ENCODE results near the gene DENND4C. TPM values are rescaled to one million over a fixed set of nuclear protein-coding genes. Genes with fewer than 3 reads are reported as not detected.
A peak's percentile ranks its signal among the peaks of the same experiment; 100 is the strongest.

The DENND4C gene
- total and polyA plus RNA-seq, 2 of the 4 experiments (the other 2 are of a cell fraction), result 9.0 to 32.6 TPM

- CTCF ChIA-PET, result no interaction called here
- Histone ChIP-seq H4K91ac (ENCODE audit: insufficient read depth, low read depth, low read length) (no peak within 1 kb of the TSS), H2AFZ (replicated peaks; ENCODE audit: low read length, poor library complexity) (peak within 1 kb of the TSS; percentile 93), H4K20me1 (ENCODE audit: insufficient read depth, low read length) (no peaks in the 10 kb centered on the region), H3K36me3 (ENCODE audit: control insufficient read depth, insufficient read depth, low read length) (no peaks in the 10 kb centered on the region), H3K27me3 (ENCODE audit: control insufficient read depth, insufficient read depth, low read length) (no peaks in the 10 kb centered on the region), H3K14ac (replicated peaks; ENCODE audit: low read depth, low read length) (0 out of 2 replicates have a peak within 1 kb of the TSS, but pooled peaks have one; percentile 27), H3K9ac (ENCODE audit: low read depth, low read length) (peak within 1 kb of the TSS; percentile 53), H3K23ac (ENCODE audit: low read depth, low read length) (peak within 1 kb of the TSS; percentile 82; the same call in 1 of the 2 replicates), H3K56ac (ENCODE audit: extremely low read depth, insufficient read depth, low read length) (no peak within 1 kb of the TSS), H2BK5ac (ENCODE audit: low read depth, low read length, poor library complexity, severe bottlenecking) (peak within 1 kb of the TSS; percentile 14), H2BK20ac (ENCODE audit: low read depth, low read length) (no peak within 1 kb of the TSS), H3K4me3 (ENCODE audit: insufficient read depth, low read depth, low read length) (peak within 1 kb of the TSS; percentile 84), H2BK15ac (ENCODE audit: low read depth, low read length) (no peak within 1 kb of the TSS), H3K18ac (ENCODE audit: low read depth, low read length) (no peak within 1 kb of the TSS), H3K4me1 (ENCODE audit: control insufficient read depth, insufficient read depth, low read length) (no peaks in the 10 kb centered on the region), H3K4ac (ENCODE audit: low read depth, low read length) (peak within 1 kb of the TSS; percentile 47; the same call in 1 of the 2 replicates), H2BK120ac (ENCODE audit: low read depth, low read length) (no peak within 1 kb of the TSS), H2AK5ac (ENCODE audit: low read depth, low read length) (no peak within 1 kb of the TSS), H3K9me3 (ENCODE audit: control insufficient read depth, insufficient read depth, low read length) (0 out of 2 replicates have a peak, but pooled peaks cover 1% of the 10 kb centered on the region), H3K79me1 (ENCODE audit: low read depth in 1 of 2, low read length in 2 of 2) (peaks cover 0 to 13% of the 10 kb centered on the region in 2 experiments; a peak in 2 of 4 replicates), H2AK9ac (replicated peaks; ENCODE audit: low read depth, low read length, poor library complexity) (peak within 1 kb of the TSS; percentile 58), H4K8ac (ENCODE audit: low read depth in 2 of 2, low read length in 2 of 2) (peak within 1 kb of the TSS; percentile 23 to 57; a peak in 2 of 4 replicates), H4K5ac (ENCODE audit: low read depth, low read length) (no peak within 1 kb of the TSS), H3K9me1 (ENCODE audit: insufficient read depth, low read length) (no peaks in the 10 kb centered on the region; the same call in none of the 2 replicates), H3K4me2 (ENCODE audit: low read depth, low read length) (peak within 1 kb of the TSS; percentile 77), H3K27ac (ENCODE audit: insufficient read depth, low read length) (peak within 1 kb of the TSS; percentile 44; the same call in 1 of the 2 replicates)
- in situ Hi-C loops (cut with MboI; ENCODE audit: low sequenced_read_pairs), result no loop called here
- WGBS, 2 experiments (ENCODE audit: extremely low coverage in 2 of 2, insufficient read length in 1 of 2), result 1% methylated on average over 15 of the region's 61 CpGs; no CpG with 5 or more reads in 1 of the 2 experiments
- peak; percentile 84 for DNase-seq
- BruUV-seq (replicated peaks), result no TSS peak
- peak; percentile 89 for TF ChIP-seq MAZ (IDR thresholded peaks at IDR 0.05; ENCODE audit: borderline replicate concordance, low read depth, low read length)
- TF ChIP-seq MXI1 (IDR thresholded peaks at IDR 0.05; ENCODE audit: borderline replicate concordance, low read depth, low read length), result peak; percentile 54; the same call in 1 of the 2 replicates
- no peak for TF ChIP-seq BHLHE40 (IDR thresholded peaks at IDR 0.05; ENCODE audit: low read depth, low read length)
- TF ChIP-seq CTCF (conservative IDR thresholded peaks at IDR 0.05; ENCODE audit: low read depth, low read length), result peak; percentile 19
- peak; percentile 75 for TF ChIP-seq POLR2A (IDR thresholded peaks at IDR 0.05; ENCODE audit: low read depth, low read length)
- TF ChIP-seq ELK1 (IDR thresholded peaks at IDR 0.05; ENCODE audit: borderline replicate concordance, low read depth, low read length), result no peak
- no peak for TF ChIP-seq CEBPB (IDR thresholded peaks at IDR 0.05; ENCODE audit: low read depth, low read length)
- 0 out of 2 replicates have a peak, but pooled peaks have one; percentile 21 for TF ChIP-seq CHD1 (IDR thresholded peaks at IDR 0.05; ENCODE audit: low read depth, low read length)
- peak; percentile 98 for ATAC-seq (ENCODE audit: low read depth)
- dilution Hi-C loops (cut with HindIII; ENCODE audit: low sequenced_read_pairs, unreplicated experiment), result no loop called here
- POLR2A ChIA-PET (ENCODE audit: unreplicated experiment), result no interaction called here
- intact Hi-C loops (cut with micrococcal nuclease), result loop anchor here (1.0 to 2.0 kb wide), 3 partner anchors 28 to 360 kb away; partner anchors contain the start of genes DENND4C, RPS6 and RRAGA
These were observed 178.4 kb downstream of the DENND4C start, which contains the start of gene ACER2 for GRCh38 chr9:19408693-19409400. TSS of gene ACER2 (plus strand) at chr9:19409009. CDS start at chr9:19409085, 76 bp downstream.

Data from IMR-90 (cell line).